Endothelial cell of umbilical vein (primary cell): ENCODE data around the gene AIG1.

Experiments
- EZH2 ChIP-seq: IDR thresholded peaks from 2 replicates; pipeline ENCODE4 v1.6.1; 2012; ENCODE audit warnings: borderline replicate concordance, low read depth, mild to moderate bottlenecking, moderate library complexity, low read length, inconsistent platforms; ENCODE audit not compliant: severe bottlenecking
- FOS ChIP-seq: IDR thresholded peaks from 2 replicates; pipeline ENCODE4 v1.6.1; 2011; ENCODE audit warnings: mild to moderate bottlenecking, low read length, moderate library complexity, borderline replicate concordance; ENCODE audit not compliant: insufficient read depth
- GATA2 ChIP-seq: IDR thresholded peaks from 2 replicates; pipeline ENCODE4 v1.7.0; 2011; ENCODE audit warnings: low read depth, mild to moderate bottlenecking, moderate library complexity, mixed read lengths, low read length; ENCODE audit not compliant: insufficient read length, insufficient read depth
- JUN ChIP-seq: IDR thresholded peaks from 2 replicates; pipeline ENCODE4 v1.6.1; 2011; ENCODE audit warnings: borderline replicate concordance, low read depth; ENCODE audit not compliant: insufficient read length, insufficient read depth
- MYC ChIP-seq: IDR thresholded peaks from one replicate; pipeline ENCODE4 v1.6.1; 2011; ENCODE audit warnings: mild to moderate bottlenecking, low read depth, low read length
- POLR2A ChIP-seq: IDR thresholded peaks from 2 replicates; pipeline ENCODE4 v1.6.1; 2012; ENCODE audit warnings: low read depth, mild to moderate bottlenecking, control low read depth, low read length
- POLR2AphosphoS5 ChIP-seq: IDR thresholded peaks from 2 replicates; pipeline ENCODE4 v1.6.1; 2012; ENCODE audit warnings: low read depth, mild to moderate bottlenecking, control low read depth, low read length, moderate library complexity; ENCODE audit not compliant: insufficient read depth
- TF ChIP-seq, protein P1 (sequence below), 2 donors: IDR thresholded peaks; 1 replicate in 1 of 2; 2 replicates in 1 of 2; pipeline ENCODE4 v1.5.1; 2011; ENCODE audit warnings: low read length in 2 of 2, mild to moderate bottlenecking in 2 of 2, moderate library complexity in 2 of 2, control low read depth in 1 of 2, inconsistent platforms in 1 of 2, low read depth in 1 of 2; ENCODE audit not compliant: insufficient read depth in 1 of 2; ENCODE audit errors: extremely low read depth in 1 of 2
- TF ChIP-seq, protein P2 (sequence below): IDR thresholded peaks from 2 replicates; pipeline ENCODE4 v1.6.1; 2011; ENCODE audit not compliant: insufficient read depth, insufficient read length

DNA sequence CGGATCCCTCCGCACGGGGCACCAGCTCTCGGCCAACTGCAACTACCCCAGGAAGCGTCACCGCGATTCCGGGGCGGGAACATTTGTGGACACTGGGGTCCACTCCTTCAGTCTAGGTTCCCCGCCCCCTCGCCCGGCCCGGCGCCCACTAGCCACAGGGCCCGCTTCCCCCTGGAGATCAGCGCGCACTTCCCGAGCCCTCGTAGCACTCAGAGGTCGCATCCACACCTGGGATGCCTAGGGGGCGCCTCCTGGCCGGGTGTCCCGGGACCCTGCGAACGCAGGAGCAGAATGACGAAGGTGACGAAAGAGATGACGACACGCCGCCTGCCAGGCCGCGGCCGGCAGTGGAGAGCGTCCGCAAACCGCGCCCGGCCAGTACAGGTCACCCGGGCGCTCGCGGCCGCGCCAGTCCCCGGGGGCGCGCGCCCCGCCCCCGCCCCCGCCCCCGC is 309 bp upstream of the AIG1 start:
- TF ChIP-seq EZH2 (no peak), MYC (no peak), POLR2A (no peak), POLR2AphosphoS5 (peak; percentile 77), GATA2 (no peak), JUN (no peak), FOS (no peak)
- TF ChIP-seq, protein P1, sequence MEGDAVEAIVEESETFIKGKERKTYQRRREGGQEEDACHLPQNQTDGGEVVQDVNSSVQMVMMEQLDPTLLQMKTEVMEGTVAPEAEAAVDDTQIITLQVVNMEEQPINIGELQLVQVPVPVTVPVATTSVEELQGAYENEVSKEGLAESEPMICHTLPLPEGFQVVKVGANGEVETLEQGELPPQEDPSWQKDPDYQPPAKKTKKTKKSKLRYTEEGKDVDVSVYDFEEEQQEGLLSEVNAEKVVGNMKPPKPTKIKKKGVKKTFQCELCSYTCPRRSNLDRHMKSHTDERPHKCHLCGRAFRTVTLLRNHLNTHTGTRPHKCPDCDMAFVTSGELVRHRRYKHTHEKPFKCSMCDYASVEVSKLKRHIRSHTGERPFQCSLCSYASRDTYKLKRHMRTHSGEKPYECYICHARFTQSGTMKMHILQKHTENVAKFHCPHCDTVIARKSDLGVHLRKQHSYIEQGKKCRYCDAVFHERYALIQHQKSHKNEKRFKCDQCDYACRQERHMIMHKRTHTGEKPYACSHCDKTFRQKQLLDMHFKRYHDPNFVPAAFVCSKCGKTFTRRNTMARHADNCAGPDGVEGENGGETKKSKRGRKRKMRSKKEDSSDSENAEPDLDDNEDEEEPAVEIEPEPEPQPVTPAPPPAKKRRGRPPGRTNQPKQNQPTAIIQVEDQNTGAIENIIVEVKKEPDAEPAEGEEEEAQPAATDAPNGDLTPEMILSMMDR (IDR thresholded peaks at IDR 0.05; ENCODE audit: extremely low read depth in 1 of 2, insufficient read depth in 1 of 2, low read depth in 1 of 2, low read length in 2 of 2) = peak in 1 of 2 donors; percentile 15
- TF ChIP-seq, protein P2, sequence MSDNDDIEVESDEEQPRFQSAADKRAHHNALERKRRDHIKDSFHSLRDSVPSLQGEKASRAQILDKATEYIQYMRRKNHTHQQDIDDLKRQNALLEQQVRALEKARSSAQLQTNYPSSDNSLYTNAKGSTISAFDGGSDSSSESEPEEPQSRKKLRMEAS = no peak
